ENCODE measurements around the gene PRPF19.

- no peak for TF ChIP-seq CTCF (IDR thresholded peaks at IDR 0.05; ENCODE audit: insufficient read depth, low read length, poor library complexity, severe bottlenecking)
- TF ChIP-seq EZH2phosphoT487 (conservative IDR thresholded peaks at IDR 0.05; ENCODE audit: low read length): no peak
Observed at GRCh38 chr11:60890696-60891095, 15.7 kb downstream of the PRPF19 start.

All from SU-DHL-6 (cell line).